ENCODE data around the gene ZFYVE28.

DNA sequence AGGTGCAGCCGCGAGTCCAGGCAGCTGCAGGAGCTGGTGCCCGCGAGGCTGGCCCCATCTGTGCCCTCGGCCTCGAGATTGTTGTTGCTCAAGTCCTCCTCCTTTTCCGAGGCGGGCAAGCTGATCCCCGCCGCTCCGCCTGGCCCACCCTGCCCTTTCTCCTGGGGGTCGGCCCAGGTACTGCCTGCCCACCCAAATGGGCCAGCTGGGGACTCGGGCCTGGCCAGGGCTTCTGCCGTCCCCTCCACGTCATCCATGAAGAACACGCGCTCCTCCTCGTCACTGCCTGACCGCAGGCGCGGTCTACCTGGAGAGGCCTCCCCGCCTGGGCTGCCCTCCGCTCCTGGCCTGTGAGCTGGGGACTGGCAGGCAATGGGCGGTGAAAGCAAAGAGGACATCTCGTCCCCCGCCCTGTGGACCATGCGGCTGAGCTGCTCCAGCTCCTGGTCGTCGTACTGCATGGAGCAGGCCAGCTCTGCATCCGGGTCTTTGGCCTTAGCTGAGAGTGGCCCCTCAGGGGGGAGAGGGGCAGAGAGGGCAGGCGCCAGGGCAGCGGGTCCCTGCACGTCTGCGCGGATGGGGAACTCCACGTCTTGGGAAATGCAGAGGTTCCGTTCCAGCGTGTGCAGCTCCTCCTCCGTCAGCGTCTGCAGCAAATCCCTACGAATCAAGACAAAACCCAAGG is 113.4 kb downstream of the ZFYVE28 start:
- TF ChIP-seq, protein P1, sequence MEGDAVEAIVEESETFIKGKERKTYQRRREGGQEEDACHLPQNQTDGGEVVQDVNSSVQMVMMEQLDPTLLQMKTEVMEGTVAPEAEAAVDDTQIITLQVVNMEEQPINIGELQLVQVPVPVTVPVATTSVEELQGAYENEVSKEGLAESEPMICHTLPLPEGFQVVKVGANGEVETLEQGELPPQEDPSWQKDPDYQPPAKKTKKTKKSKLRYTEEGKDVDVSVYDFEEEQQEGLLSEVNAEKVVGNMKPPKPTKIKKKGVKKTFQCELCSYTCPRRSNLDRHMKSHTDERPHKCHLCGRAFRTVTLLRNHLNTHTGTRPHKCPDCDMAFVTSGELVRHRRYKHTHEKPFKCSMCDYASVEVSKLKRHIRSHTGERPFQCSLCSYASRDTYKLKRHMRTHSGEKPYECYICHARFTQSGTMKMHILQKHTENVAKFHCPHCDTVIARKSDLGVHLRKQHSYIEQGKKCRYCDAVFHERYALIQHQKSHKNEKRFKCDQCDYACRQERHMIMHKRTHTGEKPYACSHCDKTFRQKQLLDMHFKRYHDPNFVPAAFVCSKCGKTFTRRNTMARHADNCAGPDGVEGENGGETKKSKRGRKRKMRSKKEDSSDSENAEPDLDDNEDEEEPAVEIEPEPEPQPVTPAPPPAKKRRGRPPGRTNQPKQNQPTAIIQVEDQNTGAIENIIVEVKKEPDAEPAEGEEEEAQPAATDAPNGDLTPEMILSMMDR (IDR thresholded peaks at IDR 0.05) = no peak
- TF ChIP-seq EZH2 (IDR thresholded peaks at IDR 0.05) (no peak), EZH2phosphoT487 (IDR thresholded peaks at IDR 0.05) (no peak)
